ENCODE measurements around the gene TRIP10.
"Not testable (repeated sequence)": the region's sequence is repeated elsewhere in the genome, so short reads cannot be mapped to it uniquely, and the experiment has no call there.

TRIP10 gene

GRCh38 chr19:6765738-6766356, 26.4 kb downstream of the TRIP10 start:
- Histone ChIP-seq H3K4me3 (no peak overlapping the region), H3K27ac (no peak overlapping the region)
- DNase-seq (ENCODE audit: low spot score) = no peak
- TF ChIP-seq, protein P1, sequence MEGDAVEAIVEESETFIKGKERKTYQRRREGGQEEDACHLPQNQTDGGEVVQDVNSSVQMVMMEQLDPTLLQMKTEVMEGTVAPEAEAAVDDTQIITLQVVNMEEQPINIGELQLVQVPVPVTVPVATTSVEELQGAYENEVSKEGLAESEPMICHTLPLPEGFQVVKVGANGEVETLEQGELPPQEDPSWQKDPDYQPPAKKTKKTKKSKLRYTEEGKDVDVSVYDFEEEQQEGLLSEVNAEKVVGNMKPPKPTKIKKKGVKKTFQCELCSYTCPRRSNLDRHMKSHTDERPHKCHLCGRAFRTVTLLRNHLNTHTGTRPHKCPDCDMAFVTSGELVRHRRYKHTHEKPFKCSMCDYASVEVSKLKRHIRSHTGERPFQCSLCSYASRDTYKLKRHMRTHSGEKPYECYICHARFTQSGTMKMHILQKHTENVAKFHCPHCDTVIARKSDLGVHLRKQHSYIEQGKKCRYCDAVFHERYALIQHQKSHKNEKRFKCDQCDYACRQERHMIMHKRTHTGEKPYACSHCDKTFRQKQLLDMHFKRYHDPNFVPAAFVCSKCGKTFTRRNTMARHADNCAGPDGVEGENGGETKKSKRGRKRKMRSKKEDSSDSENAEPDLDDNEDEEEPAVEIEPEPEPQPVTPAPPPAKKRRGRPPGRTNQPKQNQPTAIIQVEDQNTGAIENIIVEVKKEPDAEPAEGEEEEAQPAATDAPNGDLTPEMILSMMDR (IDR thresholded peaks at IDR 0.05) = no peak

DNA sequence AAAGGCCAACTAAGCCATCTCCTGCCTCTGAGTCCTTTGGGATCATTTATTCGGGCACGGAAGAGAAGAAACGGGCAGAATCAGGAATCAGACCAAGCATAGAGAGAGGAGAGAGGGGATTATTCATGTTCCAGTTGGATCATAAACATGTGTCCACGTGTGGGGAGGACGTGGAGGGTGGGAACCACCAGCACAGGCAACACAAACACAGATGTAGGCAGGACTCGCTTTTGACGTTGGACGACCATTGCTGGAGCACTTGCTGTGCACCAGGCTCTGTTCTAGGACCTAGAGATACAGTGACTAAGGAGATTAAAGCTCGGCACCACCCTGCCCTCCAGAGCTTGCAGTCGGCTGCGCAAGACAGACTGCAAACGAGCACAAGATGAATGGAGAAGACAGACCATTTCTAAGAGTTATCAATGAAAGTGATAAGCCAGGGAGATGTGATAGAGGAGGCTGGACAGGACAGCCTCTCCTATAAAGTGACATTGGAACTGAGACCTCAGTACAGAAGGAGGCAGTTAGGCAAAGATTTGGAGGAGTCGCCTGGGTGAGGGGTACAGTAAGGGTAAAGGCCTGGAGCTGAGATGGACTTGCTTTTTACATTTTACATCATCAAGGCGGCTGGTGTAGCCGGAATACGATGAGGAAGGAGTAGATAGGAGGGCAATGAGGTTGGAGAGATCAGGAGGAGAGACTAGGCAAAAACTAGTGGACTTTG, 27.0 kb downstream of the TRIP10 start:
- no peak for DNase-seq (ENCODE audit: low spot score)
- TF ChIP-seq, protein P1 (IDR thresholded peaks at IDR 0.05) = no peak
- H3K4me3 ChIP-seq = peak overlapping the region; percentile 65
- H3K27ac ChIP-seq = no peak overlapping the region

GRCh38 chr19:6767081-6767356, 27.5 kb downstream of the TRIP10 start:
- peak overlapping the region; percentile 65 for H3K4me3 ChIP-seq
- TF ChIP-seq, protein P1 (IDR thresholded peaks at IDR 0.05) = no peak
- no peak overlapping the region for H3K27ac ChIP-seq
- DNase-seq (ENCODE audit: low spot score) = no peak

DNA sequence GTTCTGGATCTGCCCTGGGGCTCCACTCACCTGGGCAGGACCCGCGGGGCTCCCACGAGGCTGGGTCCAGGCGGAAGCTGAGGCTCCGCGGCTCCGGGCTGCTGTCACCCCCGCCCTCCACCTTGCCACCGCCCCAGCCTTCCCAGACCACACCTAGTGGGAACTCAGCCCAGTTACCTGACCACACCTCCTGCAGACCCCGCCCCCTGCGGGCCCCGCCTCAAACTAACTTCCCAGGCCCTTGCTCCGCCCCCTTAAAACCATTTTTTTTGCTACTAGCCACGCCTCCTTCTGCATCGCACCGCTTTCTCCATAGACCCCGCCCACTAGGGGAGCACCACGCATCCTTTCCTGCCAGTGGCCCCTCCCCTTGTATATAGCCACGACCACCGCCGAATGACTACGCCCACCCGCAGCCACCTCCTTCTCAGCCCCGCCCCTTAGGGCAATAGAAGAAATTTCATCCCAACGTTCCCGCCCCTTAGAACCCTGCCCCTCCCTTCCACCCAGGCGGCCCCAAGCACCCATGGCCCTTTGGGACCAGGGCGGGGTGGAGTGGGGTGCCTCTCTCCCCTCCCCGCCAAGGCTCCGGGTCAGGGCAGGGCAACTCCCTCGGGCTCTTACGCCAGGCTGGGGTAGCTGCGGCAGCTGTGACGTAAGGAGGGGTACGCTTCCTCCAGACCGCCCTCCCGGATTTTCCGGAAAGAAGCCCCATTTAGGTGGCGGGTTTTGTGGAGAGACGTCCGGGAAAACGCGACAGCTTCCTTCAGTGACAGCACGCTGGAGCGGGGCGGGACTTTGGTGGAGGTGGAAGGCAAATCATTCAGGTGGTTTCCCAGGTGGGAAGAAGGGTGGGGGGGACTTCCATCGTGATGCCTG, 28.1 kb downstream of the TRIP10 start, which contains the start of gene SH2D3A:
Gene SH2D3A (minus strand): TSS at position 79 of the 879 bp plus-strand sequence. CDS start 3,687 bp downstream, outside the sequence.
- H3K4me3 ChIP-seq = peak within 1 kb of the TSS; percentile 65
- no peak within 1 kb of the TSS for H3K27ac ChIP-seq
- no peak for DNase-seq (ENCODE audit: low spot score)
- TF ChIP-seq, protein P1 (IDR thresholded peaks at IDR 0.05) = no peak

- no peak for DNase-seq (ENCODE audit: low spot score)
- TF ChIP-seq, protein P1 (IDR thresholded peaks at IDR 0.05) = no peak
- H3K4me3 ChIP-seq = no peak overlapping the region
- no peak overlapping the region for H3K27ac ChIP-seq
These were observed 28.8 kb downstream of the TRIP10 start for GRCh38 chr19:6768236-6768785.

DNA sequence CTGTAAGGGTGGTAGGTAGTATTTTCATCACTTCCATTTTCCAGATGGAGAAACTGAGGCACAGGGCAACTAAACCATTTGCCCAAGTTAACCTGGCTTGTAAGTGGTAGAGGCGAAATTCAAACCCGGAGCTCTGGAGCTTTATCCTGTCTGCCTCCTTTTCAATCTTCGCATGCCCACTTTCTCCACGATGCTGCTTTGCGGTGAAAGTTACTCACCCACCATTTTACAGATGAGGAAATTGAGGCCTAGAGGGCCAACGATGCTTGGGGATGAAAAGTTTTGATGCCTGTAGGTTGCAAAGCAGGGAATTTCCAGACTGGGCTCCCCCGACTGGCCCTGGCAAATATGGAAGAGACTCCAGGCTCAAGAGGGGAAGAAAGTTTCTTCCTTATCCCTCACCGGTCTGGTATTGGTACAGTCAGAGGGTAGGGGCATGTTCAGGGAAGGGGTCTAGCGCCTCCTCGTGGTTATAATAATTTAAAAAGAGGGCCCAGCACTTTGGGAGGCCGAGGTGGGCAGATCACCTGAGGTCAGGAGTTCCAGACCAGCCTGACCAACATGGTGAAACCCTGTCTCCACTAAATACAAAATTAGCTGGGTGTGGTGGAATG, 29.6 kb downstream of the TRIP10 start:
- DNase-seq (ENCODE audit: low spot score) = no peak
- TF ChIP-seq, protein P1 (IDR thresholded peaks at IDR 0.05) = no peak
- Histone ChIP-seq H3K4me3 (no peak overlapping the region), H3K27ac (no peak overlapping the region)

DNA sequence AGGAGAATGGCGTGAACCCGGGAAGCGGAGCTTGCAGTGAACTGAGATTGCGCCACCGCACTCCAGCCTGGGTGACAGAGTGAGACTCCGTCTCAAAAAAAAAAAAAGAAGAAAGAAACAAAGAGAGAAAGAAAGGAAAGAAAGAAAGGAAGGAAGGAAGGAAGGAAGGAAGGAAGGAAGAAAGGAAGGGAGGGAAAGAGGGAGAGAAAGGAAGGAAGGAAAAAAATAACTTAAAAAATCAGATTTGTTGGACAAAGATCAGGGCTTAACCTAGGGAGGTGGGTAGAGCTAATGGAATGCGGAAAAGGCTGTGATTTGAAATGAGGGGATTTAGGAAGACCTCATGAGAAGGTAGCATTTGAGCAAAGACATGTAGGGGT, 32.2 kb downstream of the TRIP10 start:
- H3K4me3 ChIP-seq; H3K27ac ChIP-seq; DNase-seq (ENCODE audit: low spot score): not testable (repeated sequence)

Measured in coronary artery (tissue), 2 donors.